Retinal pigment epithelial cell (primary cell): Measurements from ENCODE around the gene ANKRD17.

Experiments
- DNase-seq: peaks from one replicate; pipeline ENCODE4 v3.0.0-alpha.2; 2010; ENCODE audit warnings: low read depth
- H3K4me3 ChIP-seq: 2 replicates; pipeline ENCODE4 v1.5.1; 2011; ENCODE audit warnings: mild to moderate bottlenecking, low read length, control low read depth, moderate library complexity
- TF ChIP-seq, protein P1 (sequence below): conservative IDR thresholded peaks from 2 replicates; pipeline ENCODE4 v1.5.1; 2011; ENCODE audit warnings: low read depth, low read length, control low read depth, inconsistent platforms

Gene ANKRD17

DNA sequence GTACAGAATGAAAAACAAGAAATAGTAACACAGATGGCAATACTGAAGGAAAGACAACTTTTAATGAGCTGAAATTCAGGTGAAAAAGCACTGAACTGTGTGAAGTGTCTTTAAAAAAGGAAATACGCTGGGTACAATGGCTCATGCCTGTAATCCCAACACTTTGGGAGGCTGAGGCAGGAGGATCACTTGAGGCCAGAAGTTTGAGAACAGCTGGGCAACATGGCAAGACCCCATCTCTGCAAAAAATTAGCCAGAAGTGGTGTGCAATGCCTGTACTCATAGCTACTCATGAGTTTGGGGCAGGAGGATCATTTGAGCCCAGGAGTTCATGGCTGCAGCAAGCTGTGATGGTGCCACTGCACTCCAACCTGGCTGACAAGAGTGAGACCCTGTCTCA is 129.3 kb downstream of the ANKRD17 start:
- no peak for DNase-seq
- TF ChIP-seq, protein P1, sequence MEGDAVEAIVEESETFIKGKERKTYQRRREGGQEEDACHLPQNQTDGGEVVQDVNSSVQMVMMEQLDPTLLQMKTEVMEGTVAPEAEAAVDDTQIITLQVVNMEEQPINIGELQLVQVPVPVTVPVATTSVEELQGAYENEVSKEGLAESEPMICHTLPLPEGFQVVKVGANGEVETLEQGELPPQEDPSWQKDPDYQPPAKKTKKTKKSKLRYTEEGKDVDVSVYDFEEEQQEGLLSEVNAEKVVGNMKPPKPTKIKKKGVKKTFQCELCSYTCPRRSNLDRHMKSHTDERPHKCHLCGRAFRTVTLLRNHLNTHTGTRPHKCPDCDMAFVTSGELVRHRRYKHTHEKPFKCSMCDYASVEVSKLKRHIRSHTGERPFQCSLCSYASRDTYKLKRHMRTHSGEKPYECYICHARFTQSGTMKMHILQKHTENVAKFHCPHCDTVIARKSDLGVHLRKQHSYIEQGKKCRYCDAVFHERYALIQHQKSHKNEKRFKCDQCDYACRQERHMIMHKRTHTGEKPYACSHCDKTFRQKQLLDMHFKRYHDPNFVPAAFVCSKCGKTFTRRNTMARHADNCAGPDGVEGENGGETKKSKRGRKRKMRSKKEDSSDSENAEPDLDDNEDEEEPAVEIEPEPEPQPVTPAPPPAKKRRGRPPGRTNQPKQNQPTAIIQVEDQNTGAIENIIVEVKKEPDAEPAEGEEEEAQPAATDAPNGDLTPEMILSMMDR, result no peak
- no peak overlapping the region for H3K4me3 ChIP-seq

DNA sequence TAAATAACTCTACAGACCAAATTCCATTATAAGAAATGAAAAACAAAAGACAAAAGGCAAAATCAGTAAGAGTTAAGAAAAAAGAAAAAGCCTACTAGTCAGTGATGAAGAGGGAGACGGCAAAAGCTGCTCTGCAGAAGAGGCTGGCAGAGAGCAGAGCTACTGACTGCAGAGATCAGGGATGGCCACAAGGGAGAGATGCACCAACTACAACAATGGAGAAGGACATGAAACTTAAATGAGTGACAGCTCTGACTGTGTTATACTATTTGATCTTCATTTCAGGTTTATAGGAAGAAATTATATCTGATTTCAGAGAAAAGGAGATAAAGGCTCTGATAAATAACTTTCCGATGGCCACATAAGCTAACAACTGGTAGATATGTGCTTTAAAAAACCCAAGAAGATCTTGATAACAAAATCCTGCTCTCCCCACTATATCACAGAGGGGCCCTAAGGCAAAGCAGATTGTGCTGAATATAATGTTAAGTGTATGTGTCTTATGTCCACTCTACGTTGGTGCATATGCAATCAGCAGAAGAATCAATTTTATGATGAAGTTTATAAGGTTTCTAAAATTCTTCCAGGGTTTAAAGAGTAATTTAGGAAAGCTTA is 130.7 kb downstream of the ANKRD17 start:
- no peak for DNase-seq
- TF ChIP-seq, protein P1, result peak; percentile 36
- no peak overlapping the region for H3K4me3 ChIP-seq

DNA sequence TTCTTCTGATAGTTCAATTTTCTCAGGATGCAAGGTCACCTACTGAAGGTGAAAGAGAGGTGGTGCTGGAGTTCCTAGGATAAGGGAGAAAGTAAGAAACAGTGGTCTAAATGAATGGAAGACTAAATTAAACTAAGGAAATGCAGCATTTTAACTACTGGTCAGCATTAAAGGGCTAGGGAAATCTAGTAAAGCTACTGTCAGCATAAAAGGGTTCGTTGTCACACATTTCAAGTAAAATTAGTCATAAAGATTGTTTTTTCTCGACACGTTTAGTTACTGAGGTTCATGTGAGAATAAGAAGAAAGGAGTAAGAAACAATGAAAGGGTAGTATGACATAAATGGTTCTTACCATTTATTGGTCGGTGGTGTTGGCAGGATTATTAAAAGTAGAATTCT is 149.1 kb downstream of the ANKRD17 start:
- TF ChIP-seq, protein P1, result no peak
- no peak for DNase-seq
- H3K4me3 ChIP-seq, result no peak overlapping the region

DNA sequence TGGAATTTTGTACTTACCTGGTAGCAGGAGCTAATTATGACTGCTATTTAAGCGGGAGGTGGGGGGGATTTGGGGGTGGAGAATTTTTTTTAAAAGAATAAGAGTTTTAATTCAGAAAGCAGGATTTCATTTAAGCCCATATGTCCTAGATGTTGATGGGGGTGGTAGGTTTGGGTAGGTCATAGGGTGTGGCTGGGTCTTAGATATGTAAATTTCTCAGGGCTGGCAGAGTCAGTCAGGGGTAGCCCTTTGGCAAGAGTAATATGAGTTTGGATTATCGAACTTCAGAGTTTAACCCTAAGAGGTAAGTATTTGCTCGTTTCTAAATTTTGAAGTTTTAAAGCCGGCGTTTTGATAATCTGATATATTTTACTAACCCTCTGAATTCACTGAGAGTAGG is 153.9 kb downstream of the ANKRD17 start:
- TF ChIP-seq, protein P1, result no peak
- DNase-seq, result no peak
- no peak overlapping the region for H3K4me3 ChIP-seq

DNA sequence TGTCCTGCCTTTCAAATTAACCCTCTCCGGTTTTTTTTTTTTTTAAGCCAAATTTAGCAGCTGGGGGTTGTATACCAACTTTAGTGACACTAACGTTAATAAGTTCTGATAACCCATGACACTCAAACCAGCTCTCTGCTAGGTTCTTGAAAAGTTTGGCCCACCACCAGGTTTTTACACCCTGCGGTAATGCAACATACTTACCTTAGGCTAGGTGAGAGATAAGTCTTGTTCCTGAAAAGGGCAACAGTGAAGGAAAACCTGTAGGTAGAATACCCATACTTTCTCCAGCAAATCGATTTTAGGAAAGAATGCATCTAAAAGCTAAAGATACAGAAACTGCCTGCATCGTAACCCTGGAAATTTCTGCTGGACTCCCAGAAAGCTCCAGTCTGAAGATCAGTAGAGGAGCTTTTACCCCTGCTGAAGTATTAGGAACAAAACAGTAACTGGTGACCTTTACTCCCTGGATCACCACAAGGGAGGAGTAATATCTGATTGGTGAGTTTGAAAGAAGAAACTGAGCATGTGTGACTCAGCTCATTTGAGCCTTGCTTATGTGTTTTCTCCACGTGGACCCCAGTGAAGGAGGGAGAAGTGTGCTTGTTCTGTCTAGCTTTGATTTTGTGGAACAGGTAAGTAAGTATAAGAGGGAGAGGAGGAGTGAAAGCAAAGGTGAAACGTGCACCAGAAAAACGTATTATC is 154.6 kb downstream of the ANKRD17 start:
- no peak overlapping the region for H3K4me3 ChIP-seq
- TF ChIP-seq, protein P1, result no peak
- no peak for DNase-seq

DNA sequence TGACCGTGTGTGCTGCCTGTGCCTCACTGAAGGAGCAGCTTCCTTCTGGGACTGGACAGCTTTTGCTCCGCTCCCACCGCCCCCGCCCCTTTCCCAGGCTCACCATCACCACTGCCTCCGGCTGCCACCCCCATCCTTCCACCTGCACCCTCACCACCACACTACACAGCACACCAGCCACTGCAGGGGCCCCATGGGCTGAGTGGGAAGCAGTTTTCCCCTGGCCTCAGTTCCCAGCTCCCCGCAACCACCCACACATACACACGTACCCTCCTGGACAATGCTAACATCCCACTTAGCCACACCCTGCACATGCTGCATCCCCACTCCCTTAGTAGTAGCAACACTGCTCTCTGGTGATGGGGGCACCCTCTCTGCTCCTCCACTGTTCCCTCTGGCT is 159.5 kb downstream of the ANKRD17 start:
- no peak for DNase-seq
- TF ChIP-seq, protein P1, result no peak
- no peak overlapping the region for H3K4me3 ChIP-seq

DNA sequence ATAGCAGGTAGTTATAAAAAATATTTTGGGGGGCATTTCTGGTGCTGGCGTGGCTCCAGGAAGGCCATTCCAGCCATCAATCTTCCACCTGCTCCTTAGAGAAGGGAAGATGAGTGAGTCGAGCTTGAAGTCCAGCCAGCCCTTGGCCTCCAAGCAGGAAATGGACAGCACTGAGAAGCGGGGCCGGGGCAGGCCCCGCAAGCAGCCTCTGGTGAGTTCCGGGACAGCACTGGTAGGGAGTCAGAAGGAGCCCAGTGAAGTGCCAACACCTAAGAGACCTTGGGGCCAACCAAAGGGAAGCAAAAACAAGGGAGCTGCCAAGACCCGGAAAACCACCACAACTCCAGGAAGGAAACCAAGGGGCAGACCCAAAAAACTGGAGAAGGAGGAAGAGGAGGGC is 159.9 kb downstream of the ANKRD17 start:
- no peak overlapping the region for H3K4me3 ChIP-seq
- TF ChIP-seq, protein P1, result no peak
- no peak for DNase-seq
